ENCODE results near the gene KCNG4. TPM values are rescaled to one million over a fixed set of nuclear protein-coding genes. Genes with fewer than 3 reads are reported as not detected.

KCNG4 gene
- total and polyA plus RNA-seq, 4 experiments from 2014 or later, result not detected

- H3K9me3 Mint-ChIP-seq, result peaks cover 0 to 4% (median 0%) of the 10 kb centered on the region in 8 donors
- no peak overlapping the region for H3K27ac Mint-ChIP-seq
- CTCF ChIA-PET (ENCODE audit: partially characterized antibody), result interaction anchor here (1.4 kb wide), 1 partner anchor 14 kb away, joined by 5 read pairs; no protein-coding TSS in a partner anchor
- no peaks in the 10 kb centered on the region for H3K36me3 ChIP-seq (ENCODE audit: insufficient read depth, low read length)
- no peaks in the 10 kb centered on the region for H3K9me3 ChIP-seq (ENCODE audit: control insufficient read depth in 1 of 2, low read length in 2 of 2)
- no peak overlapping the region for H3K4me3 ChIP-seq (ENCODE audit: low read length in 2 of 2)
- POLR2A ChIA-PET (ENCODE audit: partially characterized antibody), result no interaction called here
- DNase-seq, result no peak
- no peaks in the 10 kb centered on the region for H3K36me3 Mint-ChIP-seq
- no peak overlapping the region for H3K4me3 Mint-ChIP-seq
- H3K27ac ChIP-seq (ENCODE audit: low read depth, low read length), result no peak overlapping the region
- intact Hi-C loops (cut with micrococcal nuclease), result no loop called here
- peaks cover 0 to 5% (median 0%) of the 10 kb centered on the region in 4 donors for H3K4me1 Mint-ChIP-seq
- H3K4me1 ChIP-seq (ENCODE audit: insufficient read depth, low read length), result no peaks in the 10 kb centered on the region
- H3K27me3 ChIP-seq (ENCODE audit: insufficient read depth, low read length), result no peaks in the 10 kb centered on the region
- peaks cover 13 to 15% of the 10 kb centered on the region in 2 donors for H3K27me3 Mint-ChIP-seq
Observed at GRCh38 chr16:84262939-84263338, 23.1 kb upstream of the KCNG4 start.

DNA sequence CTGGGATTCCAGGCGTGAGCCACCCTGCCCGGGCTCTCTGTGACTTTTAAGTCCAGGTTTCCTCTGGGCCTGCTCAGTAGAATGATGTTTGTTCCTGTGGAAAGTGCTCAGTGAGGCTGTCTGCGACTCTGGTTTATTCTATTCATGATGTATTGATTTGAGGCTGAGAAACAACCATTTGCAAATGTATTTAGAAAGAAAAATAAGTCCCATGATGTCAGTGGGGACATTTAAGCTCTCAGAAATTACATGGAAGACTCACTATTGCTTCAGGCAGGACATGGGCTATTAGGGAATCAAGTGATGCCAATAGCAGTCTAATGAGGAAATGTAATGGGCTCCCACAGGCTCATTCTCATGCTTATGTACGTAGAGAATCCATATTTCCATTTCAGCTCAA, 22.2 kb upstream of the KCNG4 start:
- Histone ChIP-seq H3K4me1 (ENCODE audit: insufficient read depth, low read length) (no peaks in the 10 kb centered on the region), H3K36me3 (ENCODE audit: insufficient read depth, low read length) (no peaks in the 10 kb centered on the region), H3K9me3 (ENCODE audit: control insufficient read depth in 1 of 2, low read length in 2 of 2) (no peaks in the 10 kb centered on the region), H3K27ac (ENCODE audit: low read depth, low read length) (no peak overlapping the region), H3K27me3 (ENCODE audit: insufficient read depth, low read length) (no peaks in the 10 kb centered on the region), H3K4me3 (ENCODE audit: low read length in 2 of 2) (no peak overlapping the region)
- peaks cover 0 to 5% (median 0%) of the 10 kb centered on the region in 4 donors for H3K4me1 Mint-ChIP-seq
- DNase-seq, result no peak
- peaks cover 0 to 4% (median 0%) of the 10 kb centered on the region in 8 donors for H3K9me3 Mint-ChIP-seq
- intact Hi-C loops (cut with micrococcal nuclease), result no loop called here
- no peaks in the 10 kb centered on the region for H3K36me3 Mint-ChIP-seq
- POLR2A ChIA-PET (ENCODE audit: partially characterized antibody), result no interaction called here
- no peak overlapping the region for H3K27ac Mint-ChIP-seq
- H3K4me3 Mint-ChIP-seq, result no peak overlapping the region
- H3K27me3 Mint-ChIP-seq, result peaks cover 17 to 18% of the 10 kb centered on the region in 2 donors
- CTCF ChIA-PET (ENCODE audit: partially characterized antibody), result interaction anchor here (1.6 kb wide), 1 partner anchor 15 kb away, joined by 5 read pairs; no protein-coding TSS in a partner anchor

- POLR2A ChIA-PET (ENCODE audit: partially characterized antibody), result no interaction called here
Observed at GRCh38 chr16:84260766-84261554, 21.1 kb upstream of the KCNG4 start.

DNA sequence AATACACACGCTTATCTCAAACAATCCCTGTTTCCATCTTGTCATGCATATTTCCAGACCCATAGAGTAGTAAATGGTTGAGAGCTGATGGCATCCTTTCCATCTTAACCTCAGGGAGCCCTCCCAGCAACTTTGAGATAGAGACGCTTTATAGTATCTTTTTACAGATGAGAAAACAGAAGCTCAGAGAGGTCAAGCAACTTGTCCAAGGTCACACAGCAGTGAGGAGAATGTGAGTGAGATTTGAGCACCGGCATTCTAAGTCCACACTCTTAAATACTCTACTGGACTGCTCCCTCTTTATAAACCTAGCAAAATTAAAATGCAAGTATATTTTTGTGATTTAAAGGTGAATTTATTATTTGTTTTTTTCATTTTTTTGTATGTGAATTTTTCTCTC, 19.9 kb upstream of the KCNG4 start:
- Histone ChIP-seq H3K4me1 (ENCODE audit: insufficient read depth, low read length) (no peaks in the 10 kb centered on the region), H3K27me3 (ENCODE audit: insufficient read depth, low read length) (no peaks in the 10 kb centered on the region), H3K9me3 (ENCODE audit: control insufficient read depth in 1 of 2, low read length in 2 of 2) (no peaks in the 10 kb centered on the region), H3K27ac (ENCODE audit: low read depth, low read length) (no peak overlapping the region), H3K4me3 (ENCODE audit: low read length in 2 of 2) (no peak overlapping the region), H3K36me3 (ENCODE audit: insufficient read depth, low read length) (no peaks in the 10 kb centered on the region)
- H3K4me3 Mint-ChIP-seq, result no peak overlapping the region
- ChIA-PET CTCF (ENCODE audit: partially characterized antibody) (no interaction called here), POLR2A (ENCODE audit: partially characterized antibody) (no interaction called here)
- H3K4me1 Mint-ChIP-seq, result no peaks in the 10 kb centered on the region
- intact Hi-C loops (cut with micrococcal nuclease), result no loop called here
- peaks cover 14 to 21% of the 10 kb centered on the region in 2 donors for H3K27me3 Mint-ChIP-seq
- peaks cover 0 to 10% (median 4%) of the 10 kb centered on the region in 8 donors for H3K9me3 Mint-ChIP-seq
- H3K27ac Mint-ChIP-seq, result no peak overlapping the region
- H3K36me3 Mint-ChIP-seq, result no peaks in the 10 kb centered on the region
- no peak for DNase-seq

More at GRCh38 chr16:84260766-84261554, 21.1 kb upstream of the KCNG4 start:
- Histone ChIP-seq H3K27me3 (ENCODE audit: insufficient read depth, low read length) (no peaks in the 10 kb centered on the region), H3K27ac (ENCODE audit: low read depth, low read length) (no peak overlapping the region), H3K36me3 (ENCODE audit: insufficient read depth, low read length) (no peaks in the 10 kb centered on the region), H3K9me3 (ENCODE audit: control insufficient read depth in 1 of 2, low read length in 2 of 2) (no peaks in the 10 kb centered on the region), H3K4me1 (ENCODE audit: insufficient read depth, low read length) (no peaks in the 10 kb centered on the region), H3K4me3 (ENCODE audit: low read length in 2 of 2) (no peak overlapping the region)
- CTCF ChIA-PET (ENCODE audit: partially characterized antibody), result interaction anchor here (1.6 kb wide), 1 partner anchor 16 kb away, joined by 5 read pairs; no protein-coding TSS in a partner anchor
- H3K36me3 Mint-ChIP-seq, result no peaks in the 10 kb centered on the region
- H3K27ac Mint-ChIP-seq, result no peak overlapping the region
- intact Hi-C loops (cut with micrococcal nuclease), result no loop called here
- H3K27me3 Mint-ChIP-seq, result peaks cover 17 to 22% of the 10 kb centered on the region in 2 donors
- no peaks in the 10 kb centered on the region for H3K4me1 Mint-ChIP-seq
- H3K9me3 Mint-ChIP-seq, result peaks cover 0 to 5% (median 0%) of the 10 kb centered on the region in 8 donors
- DNase-seq, result no peak
- H3K4me3 Mint-ChIP-seq, result no peak overlapping the region

GRCh38 chr16:84258266-84258665, 18.5 kb upstream of the KCNG4 start:
- intact Hi-C loops (cut with micrococcal nuclease), result no loop called here
- no peak overlapping the region for H3K27ac Mint-ChIP-seq
- peaks cover 17 to 25% of the 10 kb centered on the region in 2 donors for H3K27me3 Mint-ChIP-seq

DNA sequence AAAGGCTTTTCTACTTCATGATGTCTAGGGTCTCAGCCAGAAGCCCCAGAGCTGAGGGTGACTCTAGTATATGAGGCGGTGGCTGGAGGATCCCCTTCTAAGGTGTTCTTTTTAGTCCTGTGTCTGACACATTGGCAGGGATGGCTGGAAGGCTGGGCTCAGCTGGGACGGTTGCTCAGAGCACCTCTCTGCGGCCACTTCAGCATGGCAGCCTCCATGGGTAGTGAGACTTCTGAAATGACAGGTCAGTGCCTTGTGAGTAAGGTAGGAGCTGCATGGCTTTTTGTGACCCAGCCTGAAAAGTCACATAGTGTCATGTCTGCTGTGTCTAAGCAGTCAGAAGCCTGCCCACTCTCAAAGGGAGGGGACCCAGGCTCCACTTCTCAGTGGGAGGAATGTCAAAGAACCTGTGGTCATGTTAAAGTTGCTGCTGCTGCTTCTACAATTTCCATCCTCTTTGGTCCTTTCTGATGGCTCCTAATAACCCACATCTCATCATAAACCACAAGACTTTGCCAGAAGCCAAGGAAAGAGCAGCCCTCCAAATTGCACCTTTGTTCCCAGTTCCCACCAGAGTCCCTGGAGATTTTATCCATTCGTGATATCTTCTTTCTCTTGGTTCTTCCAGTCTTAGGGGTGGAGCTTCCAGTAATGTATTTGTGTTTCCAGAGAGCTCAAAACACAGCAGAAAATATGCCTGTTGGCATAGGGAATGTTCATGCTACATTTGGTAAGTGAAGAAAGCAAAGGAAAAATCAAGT, 15.4 kb upstream of the KCNG4 start:
- H3K4me1 Mint-ChIP-seq, result no peaks in the 10 kb centered on the region
- Histone ChIP-seq H3K9me3 (ENCODE audit: control insufficient read depth in 1 of 2, low read length in 2 of 2) (no peaks in the 10 kb centered on the region), H3K27me3 (ENCODE audit: insufficient read depth, low read length) (no peaks in the 10 kb centered on the region), H3K4me3 (ENCODE audit: low read length in 2 of 2) (no peak overlapping the region), H3K36me3 (ENCODE audit: insufficient read depth, low read length) (no peaks in the 10 kb centered on the region), H3K27ac (ENCODE audit: low read depth, low read length) (no peak overlapping the region), H3K4me1 (ENCODE audit: insufficient read depth, low read length) (no peaks in the 10 kb centered on the region)
- CTCF ChIA-PET (ENCODE audit: partially characterized antibody), result no interaction called here
- H3K4me3 Mint-ChIP-seq, result no peak overlapping the region
- peaks cover 0 to 12% (median 4%) of the 10 kb centered on the region in 8 donors for H3K9me3 Mint-ChIP-seq
- peaks cover 24 to 31% of the 10 kb centered on the region in 2 donors for H3K27me3 Mint-ChIP-seq
- no peaks in the 10 kb centered on the region for H3K36me3 Mint-ChIP-seq
- no peak for DNase-seq
- intact Hi-C loops (cut with micrococcal nuclease), result no loop called here
- POLR2A ChIA-PET (ENCODE audit: partially characterized antibody), result no interaction called here
- no peak overlapping the region for H3K27ac Mint-ChIP-seq

More at GRCh38 chr16:84258266-84258665, 18.5 kb upstream of the KCNG4 start:
- Histone ChIP-seq H3K36me3 (ENCODE audit: insufficient read depth, low read length) (no peaks in the 10 kb centered on the region), H3K4me3 (ENCODE audit: low read length in 2 of 2) (no peak overlapping the region), H3K9me3 (ENCODE audit: control insufficient read depth in 1 of 2, low read length in 2 of 2) (no peaks in the 10 kb centered on the region), H3K27ac (ENCODE audit: low read depth, low read length) (no peak overlapping the region), H3K4me1 (ENCODE audit: insufficient read depth, low read length) (no peaks in the 10 kb centered on the region), H3K27me3 (ENCODE audit: insufficient read depth, low read length) (no peaks in the 10 kb centered on the region)
- ChIA-PET POLR2A (ENCODE audit: partially characterized antibody) (no interaction called here), CTCF (ENCODE audit: partially characterized antibody) (no interaction called here)
- Mint-ChIP-seq H3K9me3 (peaks cover 0 to 12% (median 4%) of the 10 kb centered on the region in 8 donors), H3K36me3 (no peaks in the 10 kb centered on the region), H3K4me1 (no peaks in the 10 kb centered on the region), H3K4me3 (no peak overlapping the region)
- no peak for DNase-seq

DNA sequence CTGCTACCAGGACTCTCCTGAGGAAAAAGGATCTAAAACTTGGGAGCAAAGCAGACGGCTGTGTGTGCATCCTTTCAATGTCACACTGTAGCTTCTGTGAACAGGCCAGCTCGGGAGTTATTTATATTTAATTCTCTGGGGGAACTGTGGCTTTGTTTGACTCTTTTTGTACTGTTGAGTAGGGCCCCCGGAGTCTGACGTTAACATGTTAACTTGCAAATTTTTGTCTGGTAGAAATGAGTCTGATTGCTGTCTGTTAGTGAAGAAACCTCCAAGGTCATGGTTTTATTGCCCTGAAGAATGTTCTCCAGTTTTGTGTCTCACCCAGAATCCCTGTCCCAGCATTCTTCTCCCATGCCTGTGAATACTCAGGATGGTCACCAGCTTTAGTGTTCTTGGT, 14.2 kb upstream of the KCNG4 start:
- ChIA-PET CTCF (ENCODE audit: partially characterized antibody) (no interaction called here), POLR2A (ENCODE audit: partially characterized antibody) (no interaction called here)
- Histone ChIP-seq H3K9me3 (ENCODE audit: control insufficient read depth in 1 of 2, low read length in 2 of 2) (no peaks in the 10 kb centered on the region), H3K27me3 (ENCODE audit: insufficient read depth, low read length) (no peaks in the 10 kb centered on the region), H3K4me1 (ENCODE audit: insufficient read depth, low read length) (no peaks in the 10 kb centered on the region), H3K27ac (ENCODE audit: low read depth, low read length) (no peak overlapping the region), H3K36me3 (ENCODE audit: insufficient read depth, low read length) (no peaks in the 10 kb centered on the region), H3K4me3 (ENCODE audit: low read length in 2 of 2) (no peak overlapping the region)
- Mint-ChIP-seq H3K27ac (no peak overlapping the region), H3K4me3 (no peak overlapping the region), H3K9me3 (peaks cover 0 to 10% (median 3%) of the 10 kb centered on the region in 8 donors), H3K4me1 (no peaks in the 10 kb centered on the region), H3K27me3 (peaks cover 19 to 31% of the 10 kb centered on the region in 2 donors), H3K36me3 (no peaks in the 10 kb centered on the region)
- intact Hi-C loops (cut with micrococcal nuclease), result no loop called here
- no peak for DNase-seq
